ENCODE measurements around the gene RALY.

RALY gene

GRCh38 chr20:33969563-33969962 is 24.1 kb upstream of the RALY start:
- ChIA-PET POLR2A (interaction anchor here (1.0 kb wide), 1 partner anchor 24 kb away, joined by 5 read pairs; the partner anchor contains the start of gene RALY), CTCF (no interaction called here)
- DNase-seq (ENCODE audit: extremely low spot score), result no peak
- TF ChIP-seq ELF4 (IDR thresholded peaks at IDR 0.05) (no peak), CTBP1 (IDR thresholded peaks at IDR 0.05; ENCODE audit: borderline replicate concordance) (no peak), TARDBP (IDR thresholded peaks at IDR 0.05) (no peak), L3MBTL2 (conservative IDR thresholded peaks at IDR 0.05) (no peak), FOXA1 (IDR thresholded peaks at IDR 0.05) (no peak), NFRKB (IDR thresholded peaks at IDR 0.05) (no peak), FOXK2 (IDR thresholded peaks at IDR 0.05) (no peak)

- CTCF ChIA-PET, result no interaction called here
- POLR2A ChIA-PET, result no interaction called here
- no peak for DNase-seq (ENCODE audit: extremely low spot score)
- TF ChIP-seq SUZ12 (IDR thresholded peaks at IDR 0.05), result no peak
- no peak for TF ChIP-seq ZNF384 (IDR thresholded peaks at IDR 0.05)
- no peak for TF ChIP-seq SP1 (IDR thresholded peaks at IDR 0.05)
- TF ChIP-seq HDGF (IDR thresholded peaks at IDR 0.05; ENCODE audit: borderline replicate concordance), result no peak
- TF ChIP-seq BHLHE40 (IDR thresholded peaks at IDR 0.05; ENCODE audit: borderline replicate concordance), result no peak
- no peak for TF ChIP-seq FOXM1 (IDR thresholded peaks at IDR 0.05; ENCODE audit: borderline replicate concordance)
- TF ChIP-seq ELF4 (IDR thresholded peaks at IDR 0.05), result no peak
- no peak for TF ChIP-seq PKNOX1 (IDR thresholded peaks at IDR 0.05)
- no peak for TF ChIP-seq NFRKB (IDR thresholded peaks at IDR 0.05)
- no peak for TF ChIP-seq TARDBP (IDR thresholded peaks at IDR 0.05)
- no peak for TF ChIP-seq FOXA1 (IDR thresholded peaks at IDR 0.05)
- TF ChIP-seq ARNT (IDR thresholded peaks at IDR 0.05), result no peak
- no peak for TF ChIP-seq CTBP1 (IDR thresholded peaks at IDR 0.05; ENCODE audit: borderline replicate concordance)
- TF ChIP-seq LEF1 (IDR thresholded peaks at IDR 0.05; ENCODE audit: borderline replicate concordance), result no peak
Measured at GRCh38 chr20:33970229-33970628, 23.5 kb upstream of the RALY start.

GRCh38 chr20:33971147-33971975 is 22.4 kb upstream of the RALY start:
- ChIA-PET POLR2A (interaction anchor here (0.8 kb wide), 1 partner anchor 308 kb away, joined by 3 read pairs; no protein-coding TSS in a partner anchor), CTCF (no interaction called here)
- no peak for DNase-seq (ENCODE audit: extremely low spot score)
- TF ChIP-seq ZNF384 (IDR thresholded peaks at IDR 0.05) (no peak), FOXK2 (IDR thresholded peaks at IDR 0.05) (no peak), ELF4 (IDR thresholded peaks at IDR 0.05) (no peak), FOXA1 (IDR thresholded peaks at IDR 0.05) (no peak), BHLHE40 (IDR thresholded peaks at IDR 0.05; ENCODE audit: borderline replicate concordance) (no peak), LEF1 (IDR thresholded peaks at IDR 0.05; ENCODE audit: borderline replicate concordance) (no peak), L3MBTL2 (conservative IDR thresholded peaks at IDR 0.05) (no peak)

- TF ChIP-seq CTBP1 (IDR thresholded peaks at IDR 0.05; ENCODE audit: borderline replicate concordance) (no peak), ELF4 (IDR thresholded peaks at IDR 0.05) (no peak), TARDBP (IDR thresholded peaks at IDR 0.05) (no peak), SP1 (IDR thresholded peaks at IDR 0.05) (no peak), SUZ12 (IDR thresholded peaks at IDR 0.05) (no peak), HDGF (IDR thresholded peaks at IDR 0.05; ENCODE audit: borderline replicate concordance) (no peak), FOXM1 (IDR thresholded peaks at IDR 0.05; ENCODE audit: borderline replicate concordance) (no peak), FOXK2 (IDR thresholded peaks at IDR 0.05) (no peak), FOXA1 (IDR thresholded peaks at IDR 0.05) (no peak), NFRKB (IDR thresholded peaks at IDR 0.05) (no peak), PKNOX1 (IDR thresholded peaks at IDR 0.05) (no peak), BHLHE40 (IDR thresholded peaks at IDR 0.05; ENCODE audit: borderline replicate concordance) (no peak), ZNF384 (IDR thresholded peaks at IDR 0.05) (no peak), ARNT (IDR thresholded peaks at IDR 0.05) (no peak)
- ChIA-PET CTCF (no interaction called here), POLR2A (no interaction called here)
- DNase-seq (ENCODE audit: extremely low spot score), result no peak
Measured at GRCh38 chr20:33976959-33977358, 16.8 kb upstream of the RALY start.

GRCh38 chr20:33977535-33977934 is 16.2 kb upstream of the RALY start:
- ChIA-PET CTCF (no interaction called here), POLR2A (no interaction called here)
- DNase-seq (ENCODE audit: extremely low spot score), result no peak
- no peak for TF ChIP-seq ZNF384 (IDR thresholded peaks at IDR 0.05)
- no peak for TF ChIP-seq L3MBTL2 (conservative IDR thresholded peaks at IDR 0.05)
- TF ChIP-seq SUZ12 (IDR thresholded peaks at IDR 0.05), result no peak
- no peak for TF ChIP-seq FOXA1 (IDR thresholded peaks at IDR 0.05)
- no peak for TF ChIP-seq FOXM1 (IDR thresholded peaks at IDR 0.05; ENCODE audit: borderline replicate concordance)
- no peak for TF ChIP-seq HDGF (IDR thresholded peaks at IDR 0.05; ENCODE audit: borderline replicate concordance)
- TF ChIP-seq ARNT (IDR thresholded peaks at IDR 0.05), result no peak
- no peak for TF ChIP-seq ELF4 (IDR thresholded peaks at IDR 0.05)

- TF ChIP-seq ZNF384 (IDR thresholded peaks at IDR 0.05) (no peak), L3MBTL2 (conservative IDR thresholded peaks at IDR 0.05) (no peak), FOXK2 (IDR thresholded peaks at IDR 0.05) (no peak), CTBP1 (IDR thresholded peaks at IDR 0.05; ENCODE audit: borderline replicate concordance) (no peak), PKNOX1 (IDR thresholded peaks at IDR 0.05) (no peak), HDGF (IDR thresholded peaks at IDR 0.05; ENCODE audit: borderline replicate concordance) (no peak), ELF4 (IDR thresholded peaks at IDR 0.05) (no peak), TARDBP (IDR thresholded peaks at IDR 0.05) (no peak), FOXA1 (IDR thresholded peaks at IDR 0.05) (no peak), LEF1 (IDR thresholded peaks at IDR 0.05; ENCODE audit: borderline replicate concordance) (no peak), SUZ12 (IDR thresholded peaks at IDR 0.05) (no peak)
- DNase-seq (ENCODE audit: extremely low spot score), result no peak
- POLR2A ChIA-PET, result interaction anchor here (3.2 kb wide), 1 partner anchor 14 kb away, joined by 22 read pairs; the partner anchor contains the start of gene RALY
- CTCF ChIA-PET, result no interaction called here
Measured at GRCh38 chr20:33979094-33979493, 14.6 kb upstream of the RALY start.
